GM12878 (cell line): ENCODE data around the gene TNNC2. TPM values are rescaled to one million over a fixed set of nuclear protein-coding genes. Genes with fewer than 3 reads are reported as not detected.

Experiments
- ATAC-seq: fragments of 200-7000 bp; cut with Tn5 transposase; 3 replicates; pipeline ENCODE4 v1.9.1; 2020; ENCODE audit warnings: mild to moderate bottlenecking, moderate library complexity
- Bru-seq: library from RNA; stranded (reverse); fragments of 400-500 nt; gene quantifications from one replicate; lab custom pipeline; 2021; lab: Mats Ljungman, UMichigan
- BruChase-seq, 2 experiments: library from RNA; stranded (reverse); fragments of 400-500 nt; gene quantifications; one replicate each; lab custom pipeline; 2021; lab: Mats Ljungman, UMichigan
- BruUV-seq: library from RNA; stranded (reverse); fragments of 400-500 nt; replicated peaks from 2 replicates; lab custom pipeline; 2021; lab: Mats Ljungman, UMichigan
- CTCF ChIA-PET: fragments of 300-600 bp; sonication (Branson Sonifier 250); formaldehyde crosslinking; extraction: SDS; loops from one replicate; lab custom pipeline; 2021; ENCODE audit warnings: inconsistent platforms; lab: Yijun Ruan, JAX
- POLR2A ChIA-PET: fragments of 350-600 bp; formaldehyde crosslinking; extraction: SDS; loops from one replicate; lab custom pipeline; 2021; ENCODE audit warnings: inconsistent platforms; lab: Charles Lee
- RAD21 ChIA-PET: fragments of 300-600 bp; sonication (Branson Sonifier 250); formaldehyde crosslinking; loops from one replicate; lab custom pipeline; 2023; ENCODE audit warnings: antibody characterized with exemption; ENCODE audit not compliant: unreplicated experiment; lab: Charles Lee
- SMC1A ChIA-PET: fragments of 300-600 bp; sonication (Branson Sonifier 250); formaldehyde crosslinking; loops from one replicate; lab custom pipeline; 2023; ENCODE audit not compliant: unreplicated experiment, uncharacterized antibody; lab: Charles Lee
- DNase-seq: peaks from one replicate; pipeline ENCODE4 v3.0.0-alpha.2; 2011; ENCODE audit warnings: low read depth, low spot score
- FAIRE-seq: peaks from 3 replicates; lab custom pipeline; 2011; peaks lifted over from hg19 to GRCh38; lab: Jason Lieb, UNC
- H2AFZ ChIP-seq: 2 replicates; pipeline ENCODE4 v1.6.0; 2011; ENCODE audit warnings: low read depth, low read length, control low read depth; ENCODE audit not compliant: control insufficient read depth
- H3K27ac ChIP-seq: 2 replicates; pipeline ENCODE4 v1.5.1; 2011; ENCODE audit warnings: control low read depth; ENCODE audit not compliant: control insufficient read depth, insufficient read depth
- H3K27me3 ChIP-seq, 2 experiments: replicated peaks in 1 of 2; 2 replicates each; pipeline versions ENCODE4 v1.6.0 to v1.6.1; 2011; ENCODE audit warnings: low read length in 1 of 2; ENCODE audit not compliant: control insufficient read depth in 2 of 2, insufficient read depth in 2 of 2
- H3K36me3 ChIP-seq, 2 experiments: 2 replicates each; pipeline ENCODE4 v1.5.1; 2011; ENCODE audit warnings: low read length in 1 of 2; ENCODE audit not compliant: control insufficient read depth in 2 of 2, insufficient read depth in 2 of 2
- H3K4me1 ChIP-seq: 2 replicates; pipeline ENCODE4 v1.6.1; 2011; ENCODE audit warnings: mild to moderate bottlenecking, low read length, moderate library complexity, mixed read lengths; ENCODE audit not compliant: control insufficient read depth, insufficient read depth
- H3K4me2 ChIP-seq: 2 replicates; pipeline ENCODE4 v1.6.0; 2011; ENCODE audit warnings: control low read depth; ENCODE audit not compliant: control insufficient read depth, insufficient read depth
- H3K4me3 ChIP-seq: fragments of 200-600 bp; sonication (generic); 2 replicates; pipeline ENCODE4 v1.5.1; 2016
- H3K79me2 ChIP-seq: 2 replicates; pipeline ENCODE4 v1.6.0; 2011; ENCODE audit warnings: low read length; ENCODE audit not compliant: control insufficient read depth, insufficient read depth
- H3K9ac ChIP-seq: 2 replicates; pipeline ENCODE4 v1.8.0; 2011; ENCODE audit warnings: low read length, control low read depth, mixed read lengths; ENCODE audit not compliant: control insufficient read depth, insufficient read depth
- H3K9me3 ChIP-seq: replicated peaks from 3 replicates; pipeline ENCODE4 v1.5.1; 2011; ENCODE audit warnings: mild to moderate bottlenecking, low read length; ENCODE audit not compliant: control insufficient read depth, insufficient read depth
- H4K20me1 ChIP-seq: 2 replicates; pipeline ENCODE4 v1.6.0; 2011; ENCODE audit not compliant: control insufficient read depth, insufficient read depth
- BMI1 ChIP-seq: fragments of 450-650 bp; IDR thresholded peaks from 2 replicates; pipeline ENCODE4 v1.6.1; 2016; ENCODE audit warnings: mild to moderate bottlenecking, moderate library complexity, borderline replicate concordance
- HDAC6 ChIP-seq: fragments of 200-600 bp; sonication (generic); IDR thresholded peaks from one replicate; pipeline ENCODE4 v1.8.0; 2017; ENCODE audit warnings: antibody characterized with exemption; ENCODE audit not compliant: unreplicated experiment
- HDGF ChIP-seq: fragments of 450-650 bp; IDR thresholded peaks from 2 replicates; pipeline ENCODE4 v1.6.1; 2016; ENCODE audit warnings: antibody characterized with exemption
- NFXL1 ChIP-seq: fragments of 450-650 bp; IDR thresholded peaks from 2 replicates; pipeline ENCODE4 v1.6.1; 2017; ENCODE audit warnings: antibody characterized with exemption, mild to moderate bottlenecking, borderline replicate concordance
- PAX8 ChIP-seq: fragments of 450-650 bp; IDR thresholded peaks from 2 replicates; pipeline ENCODE4 v1.6.1; 2017; ENCODE audit warnings: mild to moderate bottlenecking, moderate library complexity
- WRNIP1 ChIP-seq: IDR thresholded peaks from 2 replicates; pipeline ENCODE4 v1.6.1; 2011; ENCODE audit warnings: low read depth, low read length, improper control_type of control experiment, borderline replicate concordance
- YY1 ChIP-seq: IDR thresholded peaks from 2 replicates; pipeline ENCODE4 v1.6.1; 2011; ENCODE audit warnings: low read depth, mild to moderate bottlenecking, low read length
- ZNF384 ChIP-seq: IDR thresholded peaks from 2 replicates; pipeline ENCODE4 v1.6.1; 2012; ENCODE audit warnings: low read depth, mild to moderate bottlenecking, low read length, improper control_type of control experiment, borderline replicate concordance
- WGBS: methylation state at CpG from one replicate; pipeline ENCODE4 v1.1.6; 2016; ENCODE audit warnings: low lambda C conversion rate; ENCODE audit not compliant: insufficient replicate concordance, insufficient coverage; ENCODE audit errors: missing lambda C conversion rate; 5-methylcytosine and 5-hydroxymethylcytosine counted together
- in situ Hi-C: fragments of 300-500 bp; cut with MboI; formaldehyde crosslinking; loops from 9 replicates; pipeline ENCODE4 v1.14.3; 2018; ENCODE audit warnings: mixed read lengths
- intact Hi-C: fragments of 100-400 bp; cut with micrococcal nuclease; formaldehyde crosslinking; loops from one replicate; pipeline ENCODE4 v1.14.2; 2022; ENCODE audit not compliant: unreplicated experiment
- long read RNA-seq, 2 experiments: library from polyadenylated mRNA; unstranded; transcript quantifications; one replicate each; pipeline ENCODE4 v2.0.0, GENCODE V29; 2019 to 2020
- polyA minus RNA-seq, 3 experiments: library from RNA; depleted of rRNA, polyadenylated mRNA; stranded (reverse); fragments of >200 nt; gene quantifications; 2 replicates each; pipeline ENCODE4 v1.2.3, GENCODE V29; 2011
- polyA plus RNA-seq, 11 experiments: library from polyadenylated mRNA; depleted of rRNA in 4 of 11; unstranded in 6 of 11; stranded (reverse) in 5 of 11; fragments of >200 nt; fragmentation: Nextera tagmentation in 4 of 11; fragmentation: Illumina TruSeq in 1 of 11; extraction: Ambion mirVana in 4 of 11; extraction: Trizol in 1 of 11; gene quantifications; 1 replicate in 1 of 11; 2 replicates in 10 of 11; pipeline versions ENCODE4 v1.2.1 to v1.2.3, GENCODE V29; 2011 to 2016; ENCODE audit warnings: inconsistent platforms in 2 of 11, missing spikeins in 2 of 11, low read depth in 1 of 11
- total RNA-seq, 4 experiments: library from RNA; depleted of rRNA in 3 of 4; stranded (reverse); fragments of >200 nt in 3 of 4; fragmentation: Illumina TruSeq in 1 of 4; extraction: Trizol in 1 of 4; gene quantifications; 2 replicates each; pipeline versions ENCODE4 v1.2.1 to v1.2.3, GENCODE V29; 2013 to 2021
- TF ChIP-seq, protein P1 (sequence below): fragments of 450-650 bp; IDR thresholded peaks from 2 replicates; pipeline ENCODE4 v1.6.1; 2016; ENCODE audit warnings: mild to moderate bottlenecking, moderate library complexity, borderline replicate concordance
- TF ChIP-seq, protein P2 (sequence below): IDR thresholded peaks from 2 replicates; pipeline ENCODE4 v1.6.1; 2012; ENCODE audit warnings: low read depth, low read length, improper control_type of control experiment
- TF ChIP-seq, protein P3 (sequence below): IDR thresholded peaks from 2 replicates; pipeline ENCODE4 v1.6.1; 2011; ENCODE audit warnings: low read depth, mild to moderate bottlenecking, low read length, moderate library complexity, borderline replicate concordance; ENCODE audit errors: extremely low read depth
- TF ChIP-seq, protein P4 (sequence below): IDR thresholded peaks from 2 replicates; pipeline ENCODE4 v1.6.1; 2011; ENCODE audit warnings: low read depth, low read length, improper control_type of control experiment, borderline replicate concordance

Gene TNNC2
- not detected in 2 replicates for total RNA-seq (2013; cell fraction: nucleolus; rRNA removed)
- total RNA-seq (2014; rRNA removed) (not detected in 2 replicates), total RNA-seq (2014; rRNA removed; fragmentation: Illumina TruSeq; extraction: Trizol) (not detected in 2 replicates), total RNA-seq (2021) (not detected in 2 replicates), polyA plus RNA-seq (2011; rRNA removed) (not detected in 2 replicates), polyA plus RNA-seq (2014; fragmentation: Illumina TruSeq; extraction: Trizol) (not detected in 2 replicates), polyA plus RNA-seq (2014; fragmentation: Nextera tagmentation; extraction: Ambion mirVana) (not detected), polyA plus RNA-seq (2014; rRNA removed) (not detected in 2 replicates), polyA plus RNA-seq (2016; fragmentation: Nextera tagmentation; extraction: Ambion mirVana) (under 1 TPM in 1 of 2 experiments, not detected in 1; 0.37 TPM), polyA minus RNA-seq (2011; rRNA and poly(A)+ RNA removed) (not detected in 2 replicates), Bru-seq, nascent RNA (percentile 34 among the genes with signal in this experiment), BruChase-seq, experiment 1, labeled RNA remaining after a 6-hour chase (percentile 36 among the genes with signal in this experiment), BruChase-seq, experiment 2, labeled RNA remaining after a 2-hour chase (percentile 37 among the genes with signal in this experiment)
- not detected for polyA plus RNA-seq (2011; ENCODE audit: low read depth)
- 0.09 and 0.15 TPM in 2 replicates for polyA plus RNA-seq (2011; cell fraction: cytosol; rRNA removed)
- polyA plus RNA-seq (2011; cell fraction: nucleus; rRNA removed): not detected in 2 replicates
- 0.31 TPM in 1 of 2 replicates, not detected in the other for polyA plus RNA-seq (2012)
- polyA minus RNA-seq (2011; cell fraction: cytosol; rRNA and poly(A)+ RNA removed): not detected in 2 replicates
- not detected in 2 replicates for polyA minus RNA-seq (2011; cell fraction: nucleus; rRNA and poly(A)+ RNA removed)
- long read RNA-seq, experiment 1: 0 reads
- long read RNA-seq, experiment 2: 0 reads

DNA sequence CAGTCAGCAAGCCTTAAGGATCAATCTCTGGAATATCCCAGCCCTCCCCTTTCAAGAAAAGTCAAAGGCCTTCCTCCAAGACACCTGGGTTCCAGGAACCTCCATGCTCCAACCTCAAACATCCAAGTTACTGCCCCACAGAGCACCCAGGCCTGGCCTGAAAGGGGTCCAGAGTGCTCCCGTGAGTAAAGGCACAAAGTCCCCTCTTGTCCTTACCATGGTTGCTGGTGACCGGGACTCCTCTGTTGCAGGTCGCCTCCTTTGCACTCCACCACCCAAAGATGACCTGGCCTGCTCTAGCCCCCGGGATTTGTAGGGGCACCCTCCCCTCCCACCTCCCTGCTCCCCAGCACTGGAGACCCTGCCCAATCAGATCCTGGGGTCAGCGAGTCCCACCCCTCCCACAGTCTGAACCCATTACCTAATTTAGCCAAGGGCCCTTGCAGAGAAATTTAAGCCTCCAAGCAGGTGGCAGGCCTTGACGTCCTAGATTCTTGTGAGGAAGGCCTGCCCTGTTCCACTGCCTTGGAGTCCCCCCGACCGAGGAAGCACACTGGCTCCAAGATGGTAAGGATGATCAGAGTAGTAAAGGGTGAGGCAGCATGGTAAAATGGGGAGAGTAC is at the start of gene TNNC2:
TSS of gene TNNC2 (minus strand) at position 283 of the 623 bp plus-strand sequence. CDS start at position 219, 64 bp downstream.
- no peak within 1 kb of the TSS for H2AFZ ChIP-seq
- no peaks in the 10 kb centered on the region; a peak in 2 of 4 replicates for H3K27me3 ChIP-seq
- no peak within 1 kb of the TSS for H3K9ac ChIP-seq
- no peaks in the 10 kb centered on the region for H3K36me3 ChIP-seq
- WGBS: 24% methylated on average over 8 of the region's 8 CpGs
- H3K4me2 ChIP-seq: no peak within 1 kb of the TSS
- peaks cover 5% of the 10 kb centered on the region; the same call in 1 of the 2 replicates for H3K4me1 ChIP-seq
- DNase-seq (no peak), FAIRE-seq (no peak), ATAC-seq (no peak)
- H3K79me2 ChIP-seq: no peaks in the 10 kb centered on the region
- H3K4me3 ChIP-seq: no peak within 1 kb of the TSS
- POLR2A ChIA-PET: no interaction called here
- CTCF ChIA-PET: interaction anchor here (1.4 kb wide), 1 partner anchor 10 kb away, joined by 3 read pairs; no protein-coding TSS in a partner anchor
- no peak within 1 kb of the TSS for H3K27ac ChIP-seq
- no peaks in the 10 kb centered on the region for H3K9me3 ChIP-seq
- RAD21 ChIA-PET: no interaction called here
- no TSS peak for BruUV-seq
- SMC1A ChIA-PET: no interaction called here
- in situ Hi-C loops: no loop called here
- no peaks in the 10 kb centered on the region for H4K20me1 ChIP-seq
- intact Hi-C loops: no loop called here
- TF ChIP-seq BMI1 (no peak), YY1 (no peak), PAX8 (no peak), HDGF (no peak), HDAC6 (no peak), WRNIP1 (no peak), NFXL1 (no peak), ZNF384 (no peak)
- TF ChIP-seq, protein P1, sequence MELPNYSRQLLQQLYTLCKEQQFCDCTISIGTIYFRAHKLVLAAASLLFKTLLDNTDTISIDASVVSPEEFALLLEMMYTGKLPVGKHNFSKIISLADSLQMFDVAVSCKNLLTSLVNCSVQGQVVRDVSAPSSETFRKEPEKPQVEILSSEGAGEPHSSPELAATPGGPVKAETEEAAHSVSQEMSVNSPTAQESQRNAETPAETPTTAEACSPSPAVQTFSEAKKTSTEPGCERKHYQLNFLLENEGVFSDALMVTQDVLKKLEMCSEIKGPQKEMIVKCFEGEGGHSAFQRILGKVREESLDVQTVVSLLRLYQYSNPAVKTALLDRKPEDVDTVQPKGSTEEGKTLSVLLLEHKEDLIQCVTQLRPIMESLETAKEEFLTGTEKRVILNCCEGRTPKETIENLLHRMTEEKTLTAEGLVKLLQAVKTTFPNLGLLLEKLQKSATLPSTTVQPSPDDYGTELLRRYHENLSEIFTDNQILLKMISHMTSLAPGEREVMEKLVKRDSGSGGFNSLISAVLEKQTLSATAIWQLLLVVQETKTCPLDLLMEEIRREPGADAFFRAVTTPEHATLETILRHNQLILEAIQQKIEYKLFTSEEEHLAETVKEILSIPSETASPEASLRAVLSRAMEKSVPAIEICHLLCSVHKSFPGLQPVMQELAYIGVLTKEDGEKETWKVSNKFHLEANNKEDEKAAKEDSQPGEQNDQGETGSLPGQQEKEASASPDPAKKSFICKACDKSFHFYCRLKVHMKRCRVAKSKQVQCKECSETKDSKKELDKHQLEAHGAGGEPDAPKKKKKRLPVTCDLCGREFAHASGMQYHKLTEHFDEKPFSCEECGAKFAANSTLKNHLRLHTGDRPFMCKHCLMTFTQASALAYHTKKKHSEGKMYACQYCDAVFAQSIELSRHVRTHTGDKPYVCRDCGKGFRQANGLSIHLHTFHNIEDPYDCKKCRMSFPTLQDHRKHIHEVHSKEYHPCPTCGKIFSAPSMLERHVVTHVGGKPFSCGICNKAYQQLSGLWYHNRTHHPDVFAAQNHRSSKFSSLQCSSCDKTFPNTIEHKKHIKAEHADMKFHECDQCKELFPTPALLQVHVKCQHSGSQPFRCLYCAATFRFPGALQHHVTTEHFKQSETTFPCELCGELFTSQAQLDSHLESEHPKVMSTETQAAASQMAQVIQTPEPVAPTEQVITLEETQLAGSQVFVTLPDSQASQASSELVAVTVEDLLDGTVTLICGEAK: no peak
- TF ChIP-seq, protein P2, sequence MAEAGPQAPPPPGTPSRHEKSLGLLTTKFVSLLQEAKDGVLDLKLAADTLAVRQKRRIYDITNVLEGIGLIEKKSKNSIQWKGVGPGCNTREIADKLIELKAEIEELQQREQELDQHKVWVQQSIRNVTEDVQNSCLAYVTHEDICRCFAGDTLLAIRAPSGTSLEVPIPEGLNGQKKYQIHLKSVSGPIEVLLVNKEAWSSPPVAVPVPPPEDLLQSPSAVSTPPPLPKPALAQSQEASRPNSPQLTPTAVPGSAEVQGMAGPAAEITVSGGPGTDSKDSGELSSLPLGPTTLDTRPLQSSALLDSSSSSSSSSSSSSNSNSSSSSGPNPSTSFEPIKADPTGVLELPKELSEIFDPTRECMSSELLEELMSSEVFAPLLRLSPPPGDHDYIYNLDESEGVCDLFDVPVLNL: no peak
- TF ChIP-seq, protein P3, sequence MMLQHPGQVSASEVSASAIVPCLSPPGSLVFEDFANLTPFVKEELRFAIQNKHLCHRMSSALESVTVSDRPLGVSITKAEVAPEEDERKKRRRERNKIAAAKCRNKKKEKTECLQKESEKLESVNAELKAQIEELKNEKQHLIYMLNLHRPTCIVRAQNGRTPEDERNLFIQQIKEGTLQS: no peak
- TF ChIP-seq, protein P4, sequence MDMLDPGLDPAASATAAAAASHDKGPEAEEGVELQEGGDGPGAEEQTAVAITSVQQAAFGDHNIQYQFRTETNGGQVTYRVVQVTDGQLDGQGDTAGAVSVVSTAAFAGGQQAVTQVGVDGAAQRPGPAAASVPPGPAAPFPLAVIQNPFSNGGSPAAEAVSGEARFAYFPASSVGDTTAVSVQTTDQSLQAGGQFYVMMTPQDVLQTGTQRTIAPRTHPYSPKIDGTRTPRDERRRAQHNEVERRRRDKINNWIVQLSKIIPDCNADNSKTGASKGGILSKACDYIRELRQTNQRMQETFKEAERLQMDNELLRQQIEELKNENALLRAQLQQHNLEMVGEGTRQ: no peak
